Measurements from ENCODE around the gene ACKR1. TPM values are rescaled to one million over a fixed set of nuclear protein-coding genes. Genes with fewer than 3 reads are reported as not detected.

Gene ACKR1
- total RNA-seq, 1 donor from 2014 or later, result 8.5 TPM

- no peak for DNase-seq
Measured at GRCh38 chr1:159222075-159222865, 17.6 kb downstream of the ACKR1 start.

GRCh38 chr1:159223004-159223403 lies 18.3 kb downstream of the ACKR1 start:
- no peak for DNase-seq

GRCh38 chr1:159228554-159228953 lies 23.9 kb downstream of the ACKR1 start:
- no peak for DNase-seq

GRCh38 chr1:159229260-159229885 lies 24.7 kb downstream of the ACKR1 start:
- DNase-seq, result no peak

- DNase-seq, result no peak
Measured at GRCh38 chr1:159229896-159230295, 25.2 kb downstream of the ACKR1 start.

- DNase-seq, result no peak
Measured at GRCh38 chr1:159239551-159240220, 35.0 kb downstream of the ACKR1 start.

GRCh38 chr1:159247266-159247665 lies 42.6 kb downstream of the ACKR1 start:
- no peak for DNase-seq

GRCh38 chr1:159248311-159248710 lies 43.6 kb downstream of the ACKR1 start:
- no peak for DNase-seq

- DNase-seq, result no peak
Measured at GRCh38 chr1:159250638-159251216, 46.1 kb downstream of the ACKR1 start.

Small RNAs within 50 kb of the gene (small RNA-seq; reads per million reads assigned to genes)
- not detected for gene RNA5SP60 (ENCODE audit: low replicate concordance)

Other genes with a start within 250 kb of the ACKR1 start
- gene IFI16, start 195.0 kb upstream of the ACKR1 start, total RNA-seq, result 56.7 TPM
- 0.39 TPM for gene AIM2, start 128.1 kb upstream of the ACKR1 start, total RNA-seq
- 1.2 TPM for gene CADM3, start 33.3 kb upstream of the ACKR1 start, total RNA-seq
- 6.0 TPM for gene FCER1A, start 97.5 kb downstream of the ACKR1 start, total RNA-seq
- not detected for gene OR10J4, start 227.3 kb downstream of the ACKR1 start, total RNA-seq
- not detected for gene OR10J1, start 234.8 kb downstream of the ACKR1 start, total RNA-seq